Right lobe of liver (tissue), 4 donors: Measurements from ENCODE around the gene CLRN2.

ENCODE experiments used
- POLR2A ChIP-seq: fragments of 450-650 bp; IDR thresholded peaks from one replicate; pipeline ENCODE4 v1.6.1; 2017; ENCODE audit warnings: antibody characterized with exemption, mild to moderate bottlenecking
- TF ChIP-seq, protein P1 (sequence below), 4 donors: fragments of 200-600 bp in 3 of 4; fragments of 450-650 bp in 1 of 4; IDR thresholded peaks; one replicate each; pipeline versions ENCODE4 v1.5.1 to v1.8.0; 2016 to 2022; ENCODE audit warnings: antibody characterized with exemption in 4 of 4, mild to moderate bottlenecking in 2 of 4
- donor health status: DM: no; HTN: no; CAD: no.
- donor health status: DM: no; HTN: no; CAD: no.
- donor health status: DM: no; HTN: yes; CAD: no.

- TF ChIP-seq, protein P1, sequence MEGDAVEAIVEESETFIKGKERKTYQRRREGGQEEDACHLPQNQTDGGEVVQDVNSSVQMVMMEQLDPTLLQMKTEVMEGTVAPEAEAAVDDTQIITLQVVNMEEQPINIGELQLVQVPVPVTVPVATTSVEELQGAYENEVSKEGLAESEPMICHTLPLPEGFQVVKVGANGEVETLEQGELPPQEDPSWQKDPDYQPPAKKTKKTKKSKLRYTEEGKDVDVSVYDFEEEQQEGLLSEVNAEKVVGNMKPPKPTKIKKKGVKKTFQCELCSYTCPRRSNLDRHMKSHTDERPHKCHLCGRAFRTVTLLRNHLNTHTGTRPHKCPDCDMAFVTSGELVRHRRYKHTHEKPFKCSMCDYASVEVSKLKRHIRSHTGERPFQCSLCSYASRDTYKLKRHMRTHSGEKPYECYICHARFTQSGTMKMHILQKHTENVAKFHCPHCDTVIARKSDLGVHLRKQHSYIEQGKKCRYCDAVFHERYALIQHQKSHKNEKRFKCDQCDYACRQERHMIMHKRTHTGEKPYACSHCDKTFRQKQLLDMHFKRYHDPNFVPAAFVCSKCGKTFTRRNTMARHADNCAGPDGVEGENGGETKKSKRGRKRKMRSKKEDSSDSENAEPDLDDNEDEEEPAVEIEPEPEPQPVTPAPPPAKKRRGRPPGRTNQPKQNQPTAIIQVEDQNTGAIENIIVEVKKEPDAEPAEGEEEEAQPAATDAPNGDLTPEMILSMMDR (IDR thresholded peaks at IDR 0.05), result no peak
- TF ChIP-seq POLR2A, result no peak
Observed at GRCh38 chr4:17477774-17478472, 37.0 kb upstream of the CLRN2 start.
